Measurements from ENCODE around the gene RNF32.

GRCh38 chr7:156618780-156619367 lies 21.7 kb upstream of the RNF32 start:
- TF ChIP-seq CTCF (IDR thresholded peaks at IDR 0.05) = no peak
- no peak for TF ChIP-seq POLR2AphosphoS5 (IDR thresholded peaks at IDR 0.05)
- no peak for TF ChIP-seq EP300 (IDR thresholded peaks at IDR 0.05)
